ENCODE data around the gene NTSR2.

DNA sequence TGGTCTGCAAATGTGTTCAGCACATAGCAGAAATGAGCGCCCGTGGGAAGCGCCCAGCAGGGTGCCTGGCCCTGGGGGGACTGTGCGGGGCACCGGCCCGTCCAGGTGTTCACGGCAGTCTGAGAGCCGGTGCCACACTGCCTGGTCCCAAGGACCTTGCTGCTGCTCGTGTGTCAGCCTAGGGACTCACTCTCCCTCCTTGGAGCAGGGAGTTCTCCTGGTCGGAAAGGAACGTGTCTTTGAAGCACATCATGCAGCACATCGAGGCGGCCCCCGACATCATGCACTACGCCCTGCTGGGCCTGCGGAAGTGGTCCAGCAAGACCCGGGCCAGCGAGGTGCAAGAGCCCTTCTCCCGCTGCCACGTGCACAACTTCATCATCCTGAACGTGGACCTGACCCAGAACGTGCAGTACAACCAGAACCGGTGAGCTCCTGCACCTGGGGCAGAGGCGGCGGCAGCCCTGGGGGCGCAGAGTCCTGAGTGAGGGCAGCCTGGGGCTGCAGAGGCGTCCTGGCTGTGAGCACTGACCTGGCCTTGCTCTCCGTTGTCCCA, 36.0 kb downstream of the NTSR2 start:
- TF ChIP-seq, protein P1, sequence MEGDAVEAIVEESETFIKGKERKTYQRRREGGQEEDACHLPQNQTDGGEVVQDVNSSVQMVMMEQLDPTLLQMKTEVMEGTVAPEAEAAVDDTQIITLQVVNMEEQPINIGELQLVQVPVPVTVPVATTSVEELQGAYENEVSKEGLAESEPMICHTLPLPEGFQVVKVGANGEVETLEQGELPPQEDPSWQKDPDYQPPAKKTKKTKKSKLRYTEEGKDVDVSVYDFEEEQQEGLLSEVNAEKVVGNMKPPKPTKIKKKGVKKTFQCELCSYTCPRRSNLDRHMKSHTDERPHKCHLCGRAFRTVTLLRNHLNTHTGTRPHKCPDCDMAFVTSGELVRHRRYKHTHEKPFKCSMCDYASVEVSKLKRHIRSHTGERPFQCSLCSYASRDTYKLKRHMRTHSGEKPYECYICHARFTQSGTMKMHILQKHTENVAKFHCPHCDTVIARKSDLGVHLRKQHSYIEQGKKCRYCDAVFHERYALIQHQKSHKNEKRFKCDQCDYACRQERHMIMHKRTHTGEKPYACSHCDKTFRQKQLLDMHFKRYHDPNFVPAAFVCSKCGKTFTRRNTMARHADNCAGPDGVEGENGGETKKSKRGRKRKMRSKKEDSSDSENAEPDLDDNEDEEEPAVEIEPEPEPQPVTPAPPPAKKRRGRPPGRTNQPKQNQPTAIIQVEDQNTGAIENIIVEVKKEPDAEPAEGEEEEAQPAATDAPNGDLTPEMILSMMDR (IDR thresholded peaks at IDR 0.05; ENCODE audit: low read length) = no peak
- no peak for TF ChIP-seq EZH2 (optimal IDR thresholded peaks at IDR 0.05; ENCODE audit: low read depth, low read length)

Data from MM.1S (cell line).